Naive thymus-derived CD4-positive, alpha-beta T cell (primary cell): Measurements from ENCODE around the gene KRTAP12-4. TPM values are rescaled to one million over a fixed set of nuclear protein-coding genes. Genes with fewer than 3 reads are reported as not detected.

Source experiments
- ATAC-seq: fragments of 150-1000 bp; cut with Tn5 transposase; 2 replicates; pipeline ENCODE4 v1.10.0; 2021; ENCODE audit warnings: mild to moderate bottlenecking, moderate library complexity
- CTCF ChIA-PET: fragments of 350-600 bp; sonication (Branson Sonifier 250); formaldehyde crosslinking; loops from one replicate; lab custom pipeline; 2021; ENCODE audit warnings: antibody characterized with exemption; lab: Charles Lee
- POLR2A ChIA-PET: fragments of 350-600 bp; sonication (Branson Sonifier 250); formaldehyde crosslinking; loops from one replicate; lab custom pipeline; 2021; ENCODE audit warnings: antibody characterized with exemption, inconsistent platforms; lab: Charles Lee
- DNase-seq, 9 donors: peaks; one replicate each; pipeline versions ENCODE4 v3.0.0 to v3.0.0-alpha.2; 2020 to 2022; ENCODE audit warnings: mixed read lengths in 1 of 9
- H3K27ac ChIP-seq: one replicate; pipeline ENCODE4 v1.7.0; 2013; ENCODE audit warnings: mild to moderate bottlenecking, low read depth, low read length, moderate library complexity
- H3K27me3 ChIP-seq, 2 donors: one replicate each; pipeline ENCODE4 v1.7.0; 2013; ENCODE audit warnings: low read length in 2 of 2, mild to moderate bottlenecking in 2 of 2, moderate library complexity in 2 of 2; ENCODE audit not compliant: control insufficient read depth in 2 of 2, insufficient read depth in 2 of 2
- H3K36me3 ChIP-seq, 3 experiments: 1 replicate in 2 of 3; 2 replicates in 1 of 3; pipeline ENCODE4 v1.7.0; 2013; ENCODE audit warnings: low read length in 3 of 3, mild to moderate bottlenecking in 3 of 3, moderate library complexity in 1 of 3; ENCODE audit not compliant: insufficient read depth in 3 of 3, control insufficient read depth in 2 of 3
- H3K4me1 ChIP-seq, 2 donors: one replicate each; pipeline ENCODE4 v1.7.0; 2013; ENCODE audit warnings: low read length in 2 of 2, mild to moderate bottlenecking in 2 of 2, moderate library complexity in 1 of 2; ENCODE audit not compliant: control insufficient read depth in 2 of 2, insufficient read depth in 2 of 2
- H3K4me3 ChIP-seq: 2 replicates; pipeline ENCODE4 v1.7.0; 2013; ENCODE audit warnings: mild to moderate bottlenecking, low read length
- H3K9me3 ChIP-seq, 3 experiments: 1 replicate in 2 of 3; 2 replicates in 1 of 3; pipeline ENCODE4 v1.7.0; 2013; ENCODE audit warnings: low read length in 3 of 3; ENCODE audit not compliant: control insufficient read depth in 2 of 3
- H3K27ac Mint-ChIP-seq, 9 donors: one replicate each; pipeline ENCODE4 v1.8.0; 2020 to 2022; ENCODE audit warnings: mixed read lengths in 9 of 9, mild to moderate bottlenecking in 8 of 9, moderate library complexity in 5 of 9, inconsistent platforms in 2 of 9
- H3K27me3 Mint-ChIP-seq, 5 donors: one replicate each; pipeline ENCODE4 v1.8.0; 2021 to 2022; ENCODE audit warnings: mixed read lengths in 5 of 5, mild to moderate bottlenecking in 1 of 5
- H3K36me3 Mint-ChIP-seq, 5 donors: one replicate each; pipeline ENCODE4 v1.8.0; 2020 to 2022; ENCODE audit warnings: mixed read lengths in 5 of 5, mild to moderate bottlenecking in 3 of 5, inconsistent platforms in 1 of 5
- H3K4me1 Mint-ChIP-seq, 7 donors: one replicate each; pipeline ENCODE4 v1.8.0; 2020 to 2022; ENCODE audit warnings: mixed read lengths in 7 of 7, mild to moderate bottlenecking in 3 of 7, inconsistent platforms in 1 of 7
- H3K4me3 Mint-ChIP-seq, 10 donors: one replicate each; pipeline ENCODE4 v1.8.0; 2020 to 2022; ENCODE audit warnings: mild to moderate bottlenecking in 10 of 10, mixed read lengths in 10 of 10, moderate library complexity in 6 of 10, inconsistent platforms in 2 of 10
- H3K9me3 Mint-ChIP-seq, 11 donors: one replicate each; pipeline ENCODE4 v1.8.0; 2020 to 2022; ENCODE audit warnings: mixed read lengths in 11 of 11, mild to moderate bottlenecking in 4 of 11, inconsistent platforms in 1 of 11, moderate library complexity in 1 of 11
- intact Hi-C, 2 donors: fragments of 100-400 bp; cut with micrococcal nuclease; formaldehyde crosslinking; loops; one replicate each; pipeline ENCODE4 v1.15.1; 2023
- polyA plus RNA-seq, 2 donors: library from polyadenylated mRNA; unstranded; fragments of 300-500 nt; fragmentation: Illumina TruSeq; gene quantifications; one replicate each; pipeline ENCODE4 v1.2.3, GENCODE V29; 2021
- total RNA-seq, 6 experiments: library from RNA in 5 of 6; stranded (reverse) in 5 of 6; gene quantifications; 1 replicate in 5 of 6; 2 replicates in 1 of 6; pipeline ENCODE4 v1.2.3 and lab custom pipeline; 2021 to 2026

KRTAP12-4 gene
- total RNA-seq (not detected), polyA plus RNA-seq (not detected), total RNA-seq (lab: John Stamatoyannopoulos, UW) (not detected)

GRCh38 chr21:44654576-44655175 lies at the start of gene KRTAP12-4:
Gene KRTAP12-4 (minus strand): TSS chr21:44654659. CDS start chr21:44654614, 45 bp downstream.
- peak within 1 kb of the TSS in 9 of 10 donors; percentile 38 to 77 (median 72) for H3K4me3 Mint-ChIP-seq
- intact Hi-C loops, result loop anchor here in 1 of 2 donors (5.0 to 10.0 kb wide), 3 partner anchors 38 to 273 kb away; partner anchors contain the start of gene KRTAP10-5
- H3K4me3 ChIP-seq, result no peak within 1 kb of the TSS
- no peaks in the 10 kb centered on the region for H3K27me3 Mint-ChIP-seq
- H3K27ac Mint-ChIP-seq, result peak within 1 kb of the TSS; percentile 73 to 95 (median 90)
- peak in 5 of 9 donors; percentile 18 to 48 (median 38) for DNase-seq
- ChIA-PET POLR2A (interaction anchor here (0.9 to 1.8 kb wide), 4 partner anchors 12 to 107 kb away, joined by 3 to 6 read pairs (median 4); partner anchors contain the start of gene KRTAP12-2), CTCF (interaction anchor here (0.6 to 1.3 kb wide), 2 partner anchors 12 to 44 kb away, joined by 3 to 4 read pairs; partner anchors contain the start of gene KRTAP12-2)
- peaks cover 53 to 61% of the 10 kb centered on the region in 2 donors for H3K4me1 ChIP-seq
- no peak for ATAC-seq
- H3K9me3 Mint-ChIP-seq, result peaks cover 7 to 58% (median 39%) of the 10 kb centered on the region in 11 donors
- no peaks in the 10 kb centered on the region for H3K36me3 ChIP-seq
- H3K27me3 ChIP-seq, result no peaks in the 10 kb centered on the region
- H3K27ac ChIP-seq, result peak within 1 kb of the TSS; percentile 47
- H3K9me3 ChIP-seq, result peaks cover 0 to 22% (median 7%) of the 10 kb centered on the region in 3 experiments
- peaks cover 11 to 59% (median 17%) of the 10 kb centered on the region in 5 donors for H3K36me3 Mint-ChIP-seq
- peaks cover 43 to 66% (median 62%) of the 10 kb centered on the region in 7 donors for H3K4me1 Mint-ChIP-seq

GRCh38 chr21:44703731-44704635 lies 49.5 kb upstream of the KRTAP12-4 start:
- Mint-ChIP-seq H3K36me3 (peaks cover 0 to 11% (median 3%) of the 10 kb centered on the region in 5 donors), H3K27ac (no peak overlapping the region), H3K9me3 (peaks cover 0 to 24% (median 14%) of the 10 kb centered on the region in 11 donors), H3K4me1 (peaks cover 0 to 17% (median 1%) of the 10 kb centered on the region in 7 donors), H3K4me3 (no peak overlapping the region), H3K27me3 (peaks cover 62 to 85% (median 75%) of the 10 kb centered on the region in 5 donors)
- H3K27me3 ChIP-seq, result peaks cover 8 to 15% of the 10 kb centered on the region in 2 donors
- no peak overlapping the region for H3K4me3 ChIP-seq
- ATAC-seq (no peak), DNase-seq (no peak)
- no peak overlapping the region for H3K27ac ChIP-seq
- ChIA-PET POLR2A (no interaction called here), CTCF (no interaction called here)
- H3K4me1 ChIP-seq, result peaks cover 0 to 7% of the 10 kb centered on the region in 2 donors
- intact Hi-C loops, result no loop called here
- peaks cover 0 to 3% (median 0%) of the 10 kb centered on the region in 3 experiments for H3K36me3 ChIP-seq
- peaks cover 0 to 17% (median 4%) of the 10 kb centered on the region in 3 experiments for H3K9me3 ChIP-seq

- H3K36me3 Mint-ChIP-seq, result peaks cover 0 to 11% (median 5%) of the 10 kb centered on the region in 5 donors
- H3K27ac Mint-ChIP-seq, result no peak overlapping the region
- POLR2A ChIA-PET, result no interaction called here
These were observed 48.7 kb upstream of the KRTAP12-4 start for GRCh38 chr21:44702973-44703730.

GRCh38 chr21:44702111-44702972 lies 47.9 kb upstream of the KRTAP12-4 start:
- no peak overlapping the region for H3K4me3 ChIP-seq
- POLR2A ChIA-PET, result no interaction called here
- peaks cover 0 to 3% (median 0%) of the 10 kb centered on the region in 3 experiments for H3K36me3 ChIP-seq
- Mint-ChIP-seq H3K4me3 (no peak overlapping the region), H3K27ac (peak overlapping the region in 1 of 9 donors; percentile 63), H3K4me1 (peaks cover 0 to 11% (median 5%) of the 10 kb centered on the region in 7 donors), H3K9me3 (peaks cover 0 to 24% (median 15%) of the 10 kb centered on the region in 11 donors), H3K27me3 (peaks cover 66 to 86% (median 82%) of the 10 kb centered on the region in 5 donors), H3K36me3 (peaks cover 0 to 11% (median 5%) of the 10 kb centered on the region in 5 donors)
- DNase-seq, result no peak
- CTCF ChIA-PET, result no interaction called here
- peaks cover 0 to 17% (median 4%) of the 10 kb centered on the region in 3 experiments for H3K9me3 ChIP-seq
- no peaks in the 10 kb centered on the region for H3K4me1 ChIP-seq
- intact Hi-C loops, result no loop called here
- no peak overlapping the region for H3K27ac ChIP-seq
- no peak for ATAC-seq
- peaks cover 0 to 18% of the 10 kb centered on the region in 2 donors for H3K27me3 ChIP-seq

More at GRCh38 chr21:44702973-44703730, 48.7 kb upstream of the KRTAP12-4 start:
- H3K36me3 ChIP-seq, result peaks cover 0 to 3% (median 0%) of the 10 kb centered on the region in 3 experiments
- no peak for ATAC-seq
- H3K4me1 ChIP-seq, result no peaks in the 10 kb centered on the region
- peaks cover under 1 to 15% of the 10 kb centered on the region in 2 donors for H3K27me3 ChIP-seq
- H3K4me3 ChIP-seq, result no peak overlapping the region
- H3K9me3 Mint-ChIP-seq, result peaks cover 0 to 24% (median 14%) of the 10 kb centered on the region in 11 donors
- H3K4me1 Mint-ChIP-seq, result peaks cover 0 to 10% (median 3%) of the 10 kb centered on the region in 7 donors
- no peak for DNase-seq
- CTCF ChIA-PET, result no interaction called here
- no peak overlapping the region for H3K4me3 Mint-ChIP-seq
- H3K27me3 Mint-ChIP-seq, result peaks cover 63 to 84% (median 78%) of the 10 kb centered on the region in 5 donors
- H3K9me3 ChIP-seq, result peaks cover 0 to 17% (median 4%) of the 10 kb centered on the region in 3 experiments
- H3K27ac ChIP-seq, result no peak overlapping the region
- intact Hi-C loops, result no loop called here

GRCh38 chr21:44701541-44701940 lies 47.1 kb upstream of the KRTAP12-4 start:
- CTCF ChIA-PET, result interaction anchor here (0.5 to 0.7 kb wide), 2 partner anchors 38 to 91 kb away, joined by 3 to 4 read pairs; no protein-coding TSS in a partner anchor
- Histone ChIP-seq H3K27me3 (peaks cover 0 to 18% of the 10 kb centered on the region in 2 donors), H3K4me1 (no peaks in the 10 kb centered on the region), H3K9me3 (peaks cover 0 to 15% (median 4%) of the 10 kb centered on the region in 3 experiments), H3K27ac (no peak overlapping the region), H3K36me3 (peaks cover 0 to 3% (median 0%) of the 10 kb centered on the region in 3 experiments), H3K4me3 (no peak overlapping the region)
- Mint-ChIP-seq H3K4me1 (peaks cover 0 to 12% (median 5%) of the 10 kb centered on the region in 7 donors), H3K27me3 (peaks cover 73 to 86% (median 85%) of the 10 kb centered on the region in 5 donors), H3K36me3 (peaks cover 0 to 11% (median 5%) of the 10 kb centered on the region in 5 donors), H3K27ac (peak overlapping the region in 1 of 9 donors; percentile 63), H3K9me3 (peaks cover 0 to 24% (median 15%) of the 10 kb centered on the region in 11 donors), H3K4me3 (no peak overlapping the region)
- no peak for DNase-seq
- intact Hi-C loops, result no loop called here
- POLR2A ChIA-PET, result no interaction called here
- no peak for ATAC-seq
